Activated T-helper 1 cell treated with anti-CD3 and anti-CD28 coated beads, Interleukin-12 subunit alpha, Interleukin-12 subunit beta, Interleukin-2, Interleukin-4 antibody, amounts not matched to agents 30 ng/mL and 10 ng/mL and 1 ng/mL, durations not matched to agents 14 hours and 24 hours and 36 hours (primary cell): ENCODE data around the gene ADAMTS10. TPM values are rescaled to one million over a fixed set of nuclear protein-coding genes. Genes with fewer than 3 reads are reported as not detected.

Source experiments
- DNase-seq: peaks from one replicate; pipeline ENCODE4 v3.0.0; 2021; ENCODE audit warnings: low spot score
- H3K27ac Mint-ChIP-seq: one replicate; pipeline ENCODE4 v1.8.0; 2021; ENCODE audit warnings: mild to moderate bottlenecking, mixed read lengths
- H3K27me3 Mint-ChIP-seq: one replicate; pipeline ENCODE4 v1.8.0; 2022; ENCODE audit warnings: mild to moderate bottlenecking, moderate library complexity, mixed read lengths; ENCODE audit not compliant: insufficient read depth
- H3K36me3 Mint-ChIP-seq: one replicate; pipeline ENCODE4 v1.8.0; 2021; ENCODE audit warnings: low read depth, mixed read lengths
- H3K4me1 Mint-ChIP-seq: one replicate; pipeline ENCODE4 v1.8.0; 2021; ENCODE audit warnings: low read depth, mixed read lengths
- H3K4me3 Mint-ChIP-seq: one replicate; pipeline ENCODE4 v1.8.0; 2021; ENCODE audit warnings: mild to moderate bottlenecking, moderate library complexity, mixed read lengths
- H3K9me3 Mint-ChIP-seq: one replicate; pipeline ENCODE4 v1.8.0; 2021; ENCODE audit warnings: mixed read lengths
- intact Hi-C: fragments of 100-400 bp; cut with micrococcal nuclease; formaldehyde crosslinking; loops from one replicate; pipeline ENCODE4 v1.15.1; 2024
- total RNA-seq: library from RNA; stranded (reverse); gene quantifications from 2 replicates; pipeline ENCODE4 v1.2.3, GENCODE V29; 2022

ADAMTS10 gene
- total RNA-seq, result 3.2 and 3.3 TPM in 2 replicates

GRCh38 chr19:8610041-8610935 is at the start of gene ADAMTS10:
TSS of gene ADAMTS10 (minus strand) at chr19:8610715. CDS start at chr19:8605710, 5,005 bp downstream.
- no peaks in the 10 kb centered on the region for H3K9me3 Mint-ChIP-seq
- H3K27me3 Mint-ChIP-seq, result peaks cover 12% of the 10 kb centered on the region
- H3K27ac Mint-ChIP-seq, result peak within 1 kb of the TSS; percentile 76
- peak within 1 kb of the TSS; percentile 88 for H3K4me3 Mint-ChIP-seq
- intact Hi-C loops, result loop anchor here (1.0 kb wide), 1 partner anchor 18 kb away; no protein-coding TSS in a partner anchor
- peaks cover 1% of the 10 kb centered on the region for H3K36me3 Mint-ChIP-seq
- DNase-seq, result peak; percentile 23
- peaks cover 14% of the 10 kb centered on the region for H3K4me1 Mint-ChIP-seq

GRCh38 chr19:8659905-8660304 is 49.4 kb upstream of the ADAMTS10 start:
- no peak overlapping the region for H3K4me3 Mint-ChIP-seq
- intact Hi-C loops, result no loop called here
- DNase-seq, result no peak

GRCh38 chr19:8657869-8658268 is 47.4 kb upstream of the ADAMTS10 start:
- Mint-ChIP-seq H3K36me3 (no peaks in the 10 kb centered on the region), H3K27ac (no peak overlapping the region), H3K4me1 (peaks cover 12% of the 10 kb centered on the region), H3K27me3 (peaks cover 13% of the 10 kb centered on the region), H3K9me3 (no peaks in the 10 kb centered on the region), H3K4me3 (no peak overlapping the region)
- no peak for DNase-seq
- intact Hi-C loops, result no loop called here

More at GRCh38 chr19:8659905-8660304, 49.4 kb upstream of the ADAMTS10 start:
- peaks cover 10% of the 10 kb centered on the region for H3K27me3 Mint-ChIP-seq
- H3K4me1 Mint-ChIP-seq, result peaks cover 20% of the 10 kb centered on the region
- H3K36me3 Mint-ChIP-seq, result no peaks in the 10 kb centered on the region
- H3K27ac Mint-ChIP-seq, result no peak overlapping the region
- no peaks in the 10 kb centered on the region for H3K9me3 Mint-ChIP-seq

- H3K9me3 Mint-ChIP-seq, result no peaks in the 10 kb centered on the region
- peaks cover 5% of the 10 kb centered on the region for H3K4me1 Mint-ChIP-seq
- no peak for DNase-seq
- intact Hi-C loops, result loop anchor here (2.0 kb wide), 2 partner anchors 47 to 177 kb away; partner anchors contain the start of genes MBD3L1 and ZNF558
- no peak overlapping the region for H3K4me3 Mint-ChIP-seq
- no peaks in the 10 kb centered on the region for H3K36me3 Mint-ChIP-seq
- H3K27me3 Mint-ChIP-seq, result peaks cover 8% of the 10 kb centered on the region
- no peak overlapping the region for H3K27ac Mint-ChIP-seq
These were observed 44.8 kb upstream of the ADAMTS10 start for GRCh38 chr19:8655340-8655709.

GRCh38 chr19:8654591-8655339 is 44.2 kb upstream of the ADAMTS10 start:
- intact Hi-C loops, result loop anchor here (1.0 to 5.0 kb wide), 4 partner anchors 40 to 333 kb away; partner anchors contain the start of genes MBD3L1 and ZNF558
- no peak overlapping the region for H3K27ac Mint-ChIP-seq
- no peaks in the 10 kb centered on the region for H3K9me3 Mint-ChIP-seq
- no peaks in the 10 kb centered on the region for H3K36me3 Mint-ChIP-seq
- H3K4me3 Mint-ChIP-seq, result peak overlapping the region; percentile 56
- H3K27me3 Mint-ChIP-seq, result peaks cover 8% of the 10 kb centered on the region
- peaks cover 5% of the 10 kb centered on the region for H3K4me1 Mint-ChIP-seq
- DNase-seq, result peak; percentile 39

GRCh38 chr19:8648240-8648639 is 37.7 kb upstream of the ADAMTS10 start:
- peaks cover 16% of the 10 kb centered on the region for H3K27me3 Mint-ChIP-seq
- H3K27ac Mint-ChIP-seq, result no peak overlapping the region
- no peaks in the 10 kb centered on the region for H3K4me1 Mint-ChIP-seq
- H3K36me3 Mint-ChIP-seq, result no peaks in the 10 kb centered on the region
- no peak overlapping the region for H3K4me3 Mint-ChIP-seq
- no peak for DNase-seq
- H3K9me3 Mint-ChIP-seq, result no peaks in the 10 kb centered on the region
- intact Hi-C loops, result no loop called here

- Mint-ChIP-seq H3K4me3 (no peak overlapping the region), H3K9me3 (no peaks in the 10 kb centered on the region), H3K36me3 (no peaks in the 10 kb centered on the region), H3K27ac (no peak overlapping the region), H3K4me1 (no peaks in the 10 kb centered on the region), H3K27me3 (peaks cover 14% of the 10 kb centered on the region)
- DNase-seq, result no peak
- intact Hi-C loops, result no loop called here
These were observed 33.5 kb upstream of the ADAMTS10 start for GRCh38 chr19:8643860-8644653.

- intact Hi-C loops, result loop anchor here (1.0 kb wide), 1 partner anchor 61 kb away; no protein-coding TSS in a partner anchor
These were observed 32.0 kb upstream of the ADAMTS10 start for GRCh38 chr19:8642561-8642960.

GRCh38 chr19:8641908-8642547 is 31.5 kb upstream of the ADAMTS10 start:
- no peaks in the 10 kb centered on the region for H3K4me1 Mint-ChIP-seq
- H3K36me3 Mint-ChIP-seq, result no peaks in the 10 kb centered on the region
- no peak for DNase-seq
- no peak overlapping the region for H3K27ac Mint-ChIP-seq
- H3K9me3 Mint-ChIP-seq, result no peaks in the 10 kb centered on the region
- no peak overlapping the region for H3K4me3 Mint-ChIP-seq
- peaks cover 14% of the 10 kb centered on the region for H3K27me3 Mint-ChIP-seq
- intact Hi-C loops, result loop anchor here (1.0 kb wide), 1 partner anchor 61 kb away; no protein-coding TSS in a partner anchor

More at GRCh38 chr19:8642561-8642960, 32.0 kb upstream of the ADAMTS10 start:
- Mint-ChIP-seq H3K27me3 (peaks cover 19% of the 10 kb centered on the region), H3K4me1 (no peaks in the 10 kb centered on the region), H3K36me3 (no peaks in the 10 kb centered on the region), H3K9me3 (no peaks in the 10 kb centered on the region), H3K4me3 (no peak overlapping the region), H3K27ac (no peak overlapping the region)
- DNase-seq, result no peak

GRCh38 chr19:8641221-8641907 is 30.8 kb upstream of the ADAMTS10 start:
- no peak overlapping the region for H3K4me3 Mint-ChIP-seq
- no peak for DNase-seq
- H3K27ac Mint-ChIP-seq, result no peak overlapping the region
- H3K4me1 Mint-ChIP-seq, result no peaks in the 10 kb centered on the region
- H3K27me3 Mint-ChIP-seq, result peaks cover 12% of the 10 kb centered on the region
- intact Hi-C loops, result no loop called here
- no peaks in the 10 kb centered on the region for H3K36me3 Mint-ChIP-seq
- no peaks in the 10 kb centered on the region for H3K9me3 Mint-ChIP-seq

- Mint-ChIP-seq H3K4me1 (no peaks in the 10 kb centered on the region), H3K9me3 (no peaks in the 10 kb centered on the region), H3K27ac (no peak overlapping the region), H3K4me3 (no peak overlapping the region), H3K36me3 (no peaks in the 10 kb centered on the region), H3K27me3 (peaks cover 12% of the 10 kb centered on the region)
- intact Hi-C loops, result no loop called here
- DNase-seq, result no peak
These were observed 30.0 kb upstream of the ADAMTS10 start for GRCh38 chr19:8640402-8641004.
